ENCODE data around the gene LRCH3. TPM values are rescaled to one million over a fixed set of nuclear protein-coding genes. Genes with fewer than 3 reads are reported as not detected.

LRCH3 gene
- polyA plus RNA-seq, 1 experiment: 113 TPM

- Histone ChIP-seq H3K9me3 (ENCODE audit: control insufficient read depth, insufficient read depth, low read length) (no peaks in the 10 kb centered on the region), H3K27ac (ENCODE audit: low read depth, low read length) (no peak overlapping the region), H3K27me3 (ENCODE audit: control insufficient read depth, insufficient read depth, low read length) (no peaks in the 10 kb centered on the region), H3K4me3 (ENCODE audit: low read depth, low read length) (no peak overlapping the region)
- no peak for DNase-seq (ENCODE audit: low read depth, low spot score)
- ChIA-PET CTCF (no interaction called here), POLR2A (no interaction called here)
- no peak for TF ChIP-seq CTCF (IDR thresholded peaks at IDR 0.05; ENCODE audit: low read depth, low read length)
Observed at GRCh38 chr3:197878427-197878826, 87.4 kb downstream of the LRCH3 start.

GRCh38 chr3:197880491-197881269 lies 89.6 kb downstream of the LRCH3 start:
- Histone ChIP-seq H3K27ac (ENCODE audit: low read depth, low read length) (no peak overlapping the region), H3K9me3 (ENCODE audit: control insufficient read depth, insufficient read depth, low read length) (no peaks in the 10 kb centered on the region), H3K4me3 (ENCODE audit: low read depth, low read length) (no peak overlapping the region), H3K27me3 (ENCODE audit: control insufficient read depth, insufficient read depth, low read length) (no peaks in the 10 kb centered on the region)
- DNase-seq (ENCODE audit: low read depth, low spot score): no peak
- no peak for TF ChIP-seq CTCF (IDR thresholded peaks at IDR 0.05; ENCODE audit: low read depth, low read length)
- ChIA-PET POLR2A (no interaction called here), CTCF (no interaction called here)

DNA sequence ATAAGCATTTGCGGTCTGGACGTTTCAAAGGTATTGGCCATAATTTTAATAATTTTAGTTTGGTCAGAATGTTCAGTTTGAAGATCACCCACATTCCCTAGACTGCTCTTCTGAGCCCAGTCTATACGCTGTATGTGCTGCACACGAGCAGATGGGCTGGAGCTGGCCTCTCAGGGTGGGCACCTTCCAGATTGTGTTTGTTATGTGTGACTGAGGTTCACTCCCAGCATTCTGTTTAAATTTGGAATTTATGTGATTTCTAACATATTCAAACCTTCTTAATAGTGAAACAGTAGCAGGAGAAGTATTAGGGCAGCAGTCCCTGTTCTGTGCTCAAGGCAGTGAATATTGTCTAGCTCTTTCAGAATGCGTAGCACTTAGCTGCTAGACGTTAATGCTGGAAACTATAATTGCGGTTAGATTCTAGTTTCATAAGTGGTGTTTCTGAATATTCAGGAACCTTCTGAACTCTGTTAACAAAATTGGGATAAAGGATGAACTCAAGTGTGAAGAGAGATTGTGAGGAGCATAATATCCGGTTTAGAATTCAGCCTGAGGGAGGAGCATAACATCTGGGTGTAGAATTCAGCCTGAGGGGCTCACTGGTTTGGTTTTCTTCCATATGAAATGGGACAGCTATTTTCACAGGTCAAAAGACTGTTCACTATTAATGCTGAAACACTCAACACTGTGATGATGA lies 90.4 kb downstream of the LRCH3 start:
- H3K4me3 ChIP-seq (ENCODE audit: low read depth, low read length): no peak overlapping the region
- no peak overlapping the region for H3K27ac ChIP-seq (ENCODE audit: low read depth, low read length)
- ChIA-PET CTCF (no interaction called here), POLR2A (no interaction called here)
- no peak for TF ChIP-seq CTCF (IDR thresholded peaks at IDR 0.05; ENCODE audit: low read depth, low read length)
- H3K9me3 ChIP-seq (ENCODE audit: control insufficient read depth, insufficient read depth, low read length): no peaks in the 10 kb centered on the region
- DNase-seq (ENCODE audit: low read depth, low spot score): no peak
- no peaks in the 10 kb centered on the region for H3K27me3 ChIP-seq (ENCODE audit: control insufficient read depth, insufficient read depth, low read length)

- no peaks in the 10 kb centered on the region for H3K27me3 ChIP-seq (ENCODE audit: control insufficient read depth, insufficient read depth, low read length)
Observed at GRCh38 chr3:197881970-197882338, 90.9 kb downstream of the LRCH3 start.

More at GRCh38 chr3:197881970-197882338, 90.9 kb downstream of the LRCH3 start:
- no peaks in the 10 kb centered on the region for H3K9me3 ChIP-seq (ENCODE audit: control insufficient read depth, insufficient read depth, low read length)
- ChIA-PET POLR2A (no interaction called here), CTCF (interaction anchor here (0.6 kb wide), 1 partner anchor 10 kb away, joined by 3 read pairs; no protein-coding TSS in a partner anchor)
- no peak for TF ChIP-seq CTCF (IDR thresholded peaks at IDR 0.05; ENCODE audit: low read depth, low read length)
- no peak overlapping the region for H3K4me3 ChIP-seq (ENCODE audit: low read depth, low read length)
- DNase-seq (ENCODE audit: low read depth, low spot score): no peak
- no peak overlapping the region for H3K27ac ChIP-seq (ENCODE audit: low read depth, low read length)
